ENCODE data around the gene SGK2. TPM values are rescaled to one million over a fixed set of nuclear protein-coding genes. Genes with fewer than 3 reads are reported as not detected.

Gene SGK2
- total and polyA plus RNA-seq, 2 experiments from 2014 or later = 0.42 TPM; not detected in 1

DNA sequence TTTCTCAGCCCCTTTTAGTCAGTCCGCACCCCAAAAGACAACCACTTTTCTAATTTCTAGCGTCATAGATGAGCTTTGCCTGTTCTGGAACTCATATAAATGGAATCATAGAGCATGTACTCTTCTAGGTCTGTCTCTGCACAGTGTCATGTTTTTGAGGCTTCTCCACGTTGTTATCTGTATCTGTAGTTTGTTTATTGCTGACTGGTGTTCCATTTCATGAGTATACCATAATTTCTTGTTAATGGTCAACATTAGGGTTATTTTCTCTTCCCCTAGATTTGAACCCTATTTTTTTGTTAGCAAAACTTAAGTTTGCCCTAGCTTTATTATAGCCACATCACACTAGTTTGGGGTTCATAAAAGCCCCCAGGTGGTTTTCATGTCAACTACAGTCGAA, 16.2 kb upstream of the SGK2 start:
- Histone ChIP-seq H3K4me2 (no peak overlapping the region), H3K79me2 (replicated peaks; ENCODE audit: insufficient read depth) (no peaks in the 10 kb centered on the region), H2AFZ (no peak overlapping the region), H3K4me1 (ENCODE audit: insufficient read depth) (no peaks in the 10 kb centered on the region), H4K20me1 (replicated peaks; ENCODE audit: insufficient read depth) (no peaks in the 10 kb centered on the region; the same call in 1 of the 2 replicates), H3K36me3 (ENCODE audit: insufficient read depth) (no peaks in the 10 kb centered on the region), H3K27me3 (ENCODE audit: insufficient read depth) (no peaks in the 10 kb centered on the region), H3K27ac (ENCODE audit: low read depth) (no peak overlapping the region), H3K4me3 (no peak overlapping the region), H3K9me2 (ENCODE audit: insufficient read depth) (no peaks in the 10 kb centered on the region), H3F3A (replicated peaks; ENCODE audit: low read depth) (no peaks in the 10 kb centered on the region)
- H3K9me3 Mint-ChIP-seq = peaks cover 14% of the 10 kb centered on the region
- H3K27ac Mint-ChIP-seq = no peak overlapping the region
- no peak overlapping the region for H3K4me3 Mint-ChIP-seq
- H3K27me3 Mint-ChIP-seq (ENCODE audit: insufficient read depth, low read depth, poor library complexity) = peaks cover 9% of the 10 kb centered on the region
- H3K36me3 Mint-ChIP-seq (ENCODE audit: low read depth) = peaks cover 22% of the 10 kb centered on the region
- ATAC-seq = no peak
- H3K4me1 Mint-ChIP-seq = no peaks in the 10 kb centered on the region; the same call in 2 of the 3 replicates
- no peak for TF ChIP-seq JUNB (IDR thresholded peaks at IDR 0.05; ENCODE audit: unreplicated experiment)
- TF ChIP-seq, protein P1, sequence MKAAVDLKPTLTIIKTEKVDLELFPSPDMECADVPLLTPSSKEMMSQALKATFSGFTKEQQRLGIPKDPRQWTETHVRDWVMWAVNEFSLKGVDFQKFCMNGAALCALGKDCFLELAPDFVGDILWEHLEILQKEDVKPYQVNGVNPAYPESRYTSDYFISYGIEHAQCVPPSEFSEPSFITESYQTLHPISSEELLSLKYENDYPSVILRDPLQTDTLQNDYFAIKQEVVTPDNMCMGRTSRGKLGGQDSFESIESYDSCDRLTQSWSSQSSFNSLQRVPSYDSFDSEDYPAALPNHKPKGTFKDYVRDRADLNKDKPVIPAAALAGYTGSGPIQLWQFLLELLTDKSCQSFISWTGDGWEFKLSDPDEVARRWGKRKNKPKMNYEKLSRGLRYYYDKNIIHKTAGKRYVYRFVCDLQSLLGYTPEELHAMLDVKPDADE (IDR thresholded peaks at IDR 0.05) = no peak
- TF ChIP-seq, protein P2, sequence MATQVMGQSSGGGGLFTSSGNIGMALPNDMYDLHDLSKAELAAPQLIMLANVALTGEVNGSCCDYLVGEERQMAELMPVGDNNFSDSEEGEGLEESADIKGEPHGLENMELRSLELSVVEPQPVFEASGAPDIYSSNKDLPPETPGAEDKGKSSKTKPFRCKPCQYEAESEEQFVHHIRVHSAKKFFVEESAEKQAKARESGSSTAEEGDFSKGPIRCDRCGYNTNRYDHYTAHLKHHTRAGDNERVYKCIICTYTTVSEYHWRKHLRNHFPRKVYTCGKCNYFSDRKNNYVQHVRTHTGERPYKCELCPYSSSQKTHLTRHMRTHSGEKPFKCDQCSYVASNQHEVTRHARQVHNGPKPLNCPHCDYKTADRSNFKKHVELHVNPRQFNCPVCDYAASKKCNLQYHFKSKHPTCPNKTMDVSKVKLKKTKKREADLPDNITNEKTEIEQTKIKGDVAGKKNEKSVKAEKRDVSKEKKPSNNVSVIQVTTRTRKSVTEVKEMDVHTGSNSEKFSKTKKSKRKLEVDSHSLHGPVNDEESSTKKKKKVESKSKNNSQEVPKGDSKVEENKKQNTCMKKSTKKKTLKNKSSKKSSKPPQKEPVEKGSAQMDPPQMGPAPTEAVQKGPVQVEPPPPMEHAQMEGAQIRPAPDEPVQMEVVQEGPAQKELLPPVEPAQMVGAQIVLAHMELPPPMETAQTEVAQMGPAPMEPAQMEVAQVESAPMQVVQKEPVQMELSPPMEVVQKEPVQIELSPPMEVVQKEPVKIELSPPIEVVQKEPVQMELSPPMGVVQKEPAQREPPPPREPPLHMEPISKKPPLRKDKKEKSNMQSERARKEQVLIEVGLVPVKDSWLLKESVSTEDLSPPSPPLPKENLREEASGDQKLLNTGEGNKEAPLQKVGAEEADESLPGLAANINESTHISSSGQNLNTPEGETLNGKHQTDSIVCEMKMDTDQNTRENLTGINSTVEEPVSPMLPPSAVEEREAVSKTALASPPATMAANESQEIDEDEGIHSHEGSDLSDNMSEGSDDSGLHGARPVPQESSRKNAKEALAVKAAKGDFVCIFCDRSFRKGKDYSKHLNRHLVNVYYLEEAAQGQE (IDR thresholded peaks at IDR 0.05; ENCODE audit: unreplicated experiment) = no peak
- TF ChIP-seq ZNF331 (CRISPR knock-in tag; IDR thresholded peaks at IDR 0.05; ENCODE audit: low read depth) = no peak
- no peak for DNase-seq (ENCODE audit: low spot score)

DNA sequence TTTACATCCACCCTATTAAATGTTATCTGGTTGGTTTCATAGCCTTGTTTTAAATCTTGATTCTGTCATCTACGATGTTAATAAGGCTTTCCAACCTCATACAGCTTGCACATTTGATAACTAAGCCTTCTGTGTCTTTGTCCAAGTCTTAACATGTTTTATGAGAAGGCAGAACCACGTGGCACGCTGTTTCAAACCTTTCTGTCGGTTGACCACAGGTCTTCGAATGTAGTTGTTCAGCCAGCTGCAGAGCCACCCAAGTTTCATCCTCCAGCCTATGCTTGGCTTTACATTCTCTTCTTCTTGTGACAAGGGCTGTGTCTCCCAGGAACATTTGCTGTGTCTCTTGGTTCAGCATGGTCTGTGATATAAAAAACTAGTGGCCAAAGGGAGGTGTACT, 15.7 kb upstream of the SGK2 start:
- Histone ChIP-seq H3K79me2 (replicated peaks; ENCODE audit: insufficient read depth) (no peaks in the 10 kb centered on the region), H3F3A (replicated peaks; ENCODE audit: low read depth) (no peaks in the 10 kb centered on the region), H4K20me1 (replicated peaks; ENCODE audit: insufficient read depth) (no peaks in the 10 kb centered on the region; the same call in 1 of the 2 replicates), H3K4me1 (ENCODE audit: insufficient read depth) (no peaks in the 10 kb centered on the region), H3K9me2 (ENCODE audit: insufficient read depth) (no peaks in the 10 kb centered on the region), H2AFZ (no peak overlapping the region), H3K4me2 (no peak overlapping the region), H3K27ac (ENCODE audit: low read depth) (no peak overlapping the region), H3K4me3 (no peak overlapping the region), H3K36me3 (ENCODE audit: insufficient read depth) (no peaks in the 10 kb centered on the region), H3K27me3 (ENCODE audit: insufficient read depth) (no peaks in the 10 kb centered on the region)
- peaks cover 9% of the 10 kb centered on the region for H3K27me3 Mint-ChIP-seq (ENCODE audit: insufficient read depth, low read depth, poor library complexity)
- ATAC-seq (no peak), DNase-seq (ENCODE audit: low spot score) (no peak)
- H3K4me3 Mint-ChIP-seq = no peak overlapping the region
- no peak for TF ChIP-seq EZH2phosphoT487 (IDR thresholded peaks at IDR 0.05; ENCODE audit: unreplicated experiment)
- no peak for TF ChIP-seq EZH2 (IDR thresholded peaks at IDR 0.05; ENCODE audit: low read depth, unreplicated experiment)
- TF ChIP-seq, protein P1 (IDR thresholded peaks at IDR 0.05) = no peak
- TF ChIP-seq, protein P2 (IDR thresholded peaks at IDR 0.05; ENCODE audit: unreplicated experiment) = no peak
- no peak for TF ChIP-seq JUNB (IDR thresholded peaks at IDR 0.05; ENCODE audit: unreplicated experiment)
- no peak for TF ChIP-seq ZNF114 (CRISPR knock-in tag; IDR thresholded peaks at IDR 0.05)
- no peak for TF ChIP-seq STAT1 (IDR thresholded peaks at IDR 0.05; ENCODE audit: unreplicated experiment)
- H3K4me1 Mint-ChIP-seq = peaks cover 2% of the 10 kb centered on the region; the same call in 1 of the 3 replicates
- peaks cover 18% of the 10 kb centered on the region for H3K9me3 Mint-ChIP-seq
- H3K27ac Mint-ChIP-seq = no peak overlapping the region
- peaks cover 27% of the 10 kb centered on the region for H3K36me3 Mint-ChIP-seq (ENCODE audit: low read depth)

All from GM23338 (cell line).